DLD1 (cell line): ENCODE results near the gene MGME1.
"Not testable (repeated sequence)": the region's sequence is repeated elsewhere in the genome, so short reads cannot be mapped to it uniquely, and the experiment has no call there.

Experiments
- in situ Hi-C: cut with HindIII; loops from 2 replicates; pipeline ENCODE4 v1.10.0; 2017; ENCODE audit warnings: low sequenced_read_pairs

Gene MGME1

DNA sequence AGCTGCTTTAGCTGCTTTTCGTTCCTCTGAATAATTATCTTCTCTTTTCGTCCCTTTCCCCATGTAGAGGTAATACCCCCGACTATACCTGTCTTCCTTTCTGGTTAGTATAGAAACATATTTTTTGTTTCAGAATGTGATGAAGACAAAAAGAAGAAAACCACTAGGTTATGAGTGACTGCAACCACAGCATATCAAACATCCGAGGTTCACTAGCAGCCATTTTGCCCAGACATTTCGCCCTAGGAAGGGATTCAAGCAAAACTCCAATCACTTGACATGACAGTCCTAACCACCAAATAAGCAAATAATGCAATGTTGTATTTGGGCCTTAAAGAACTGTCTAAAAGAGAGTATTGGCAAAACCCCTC lies 9.6 kb upstream of the MGME1 start:
- in situ Hi-C loops: no loop called here

DNA sequence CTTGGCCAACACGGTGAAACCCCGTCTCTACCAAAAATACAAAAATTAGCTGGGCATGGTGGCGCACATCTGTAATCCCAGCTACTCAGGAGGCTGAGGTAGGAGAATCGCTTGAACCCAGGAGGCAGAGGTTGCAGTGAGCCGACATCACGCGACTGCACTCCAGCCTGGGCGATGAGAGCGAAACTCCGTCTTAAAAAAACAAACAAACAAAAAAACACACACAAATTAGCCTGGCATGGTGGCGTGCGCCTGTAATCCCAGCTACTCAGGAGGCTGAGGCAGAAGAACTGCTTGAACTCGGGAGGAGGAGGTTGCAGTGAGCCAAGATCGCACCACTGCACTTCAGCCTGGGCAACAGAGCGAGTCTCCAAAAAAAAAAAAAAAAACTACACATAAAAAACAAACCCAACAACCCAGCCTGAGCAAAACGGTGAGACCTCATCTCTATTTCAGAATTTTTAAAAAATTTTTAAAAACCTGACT lies 8.4 kb upstream of the MGME1 start:
- in situ Hi-C loops: not testable (repeated sequence)

DNA sequence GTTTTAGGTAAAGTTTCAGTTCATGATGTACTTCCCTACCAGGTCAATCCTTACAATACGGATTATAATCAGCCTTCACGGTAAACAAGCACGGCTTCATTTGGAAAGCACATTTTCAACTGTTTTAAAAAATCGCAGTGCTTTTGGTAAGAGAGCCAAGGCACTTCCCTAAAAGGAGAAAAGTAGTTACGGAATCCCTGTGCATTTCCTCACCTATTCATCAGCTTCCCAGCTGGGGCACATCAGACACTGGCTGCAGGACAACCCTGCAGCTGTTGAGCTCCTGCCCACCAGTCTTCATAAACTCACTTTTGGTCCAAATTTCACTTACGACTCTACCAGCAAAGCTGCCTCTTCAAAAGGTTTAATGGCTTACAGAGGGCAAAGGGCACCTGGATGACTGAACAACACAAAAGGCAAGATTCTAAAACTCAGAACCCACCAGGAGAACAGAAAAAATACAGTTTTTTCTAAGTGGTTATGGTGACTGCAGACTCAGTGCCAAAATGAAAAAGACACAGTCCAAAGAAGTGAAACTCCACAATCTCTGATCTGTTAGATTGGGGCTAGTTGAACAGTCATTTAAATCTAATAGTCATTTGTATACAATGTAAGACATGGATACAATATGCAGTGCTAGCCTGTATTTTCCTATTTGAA lies 7.8 kb upstream of the MGME1 start:
- in situ Hi-C loops: no loop called here

DNA sequence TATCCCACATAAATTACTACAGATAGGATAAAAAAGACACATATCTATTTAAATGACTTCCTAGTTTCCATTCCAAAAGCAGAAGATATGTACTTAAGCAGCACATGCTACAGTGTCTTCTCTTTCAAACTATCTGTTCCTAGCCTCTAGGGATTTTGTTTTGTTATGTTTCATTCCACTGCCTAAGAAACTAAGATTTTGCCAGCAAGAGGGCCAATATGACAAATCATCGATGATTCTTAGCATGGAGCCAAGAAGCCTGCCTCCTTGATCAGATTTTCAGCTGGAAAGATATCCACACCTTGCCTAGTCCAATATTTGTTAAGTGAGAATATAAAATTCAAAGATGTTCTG lies 7.3 kb upstream of the MGME1 start:
- in situ Hi-C loops: no loop called here

DNA sequence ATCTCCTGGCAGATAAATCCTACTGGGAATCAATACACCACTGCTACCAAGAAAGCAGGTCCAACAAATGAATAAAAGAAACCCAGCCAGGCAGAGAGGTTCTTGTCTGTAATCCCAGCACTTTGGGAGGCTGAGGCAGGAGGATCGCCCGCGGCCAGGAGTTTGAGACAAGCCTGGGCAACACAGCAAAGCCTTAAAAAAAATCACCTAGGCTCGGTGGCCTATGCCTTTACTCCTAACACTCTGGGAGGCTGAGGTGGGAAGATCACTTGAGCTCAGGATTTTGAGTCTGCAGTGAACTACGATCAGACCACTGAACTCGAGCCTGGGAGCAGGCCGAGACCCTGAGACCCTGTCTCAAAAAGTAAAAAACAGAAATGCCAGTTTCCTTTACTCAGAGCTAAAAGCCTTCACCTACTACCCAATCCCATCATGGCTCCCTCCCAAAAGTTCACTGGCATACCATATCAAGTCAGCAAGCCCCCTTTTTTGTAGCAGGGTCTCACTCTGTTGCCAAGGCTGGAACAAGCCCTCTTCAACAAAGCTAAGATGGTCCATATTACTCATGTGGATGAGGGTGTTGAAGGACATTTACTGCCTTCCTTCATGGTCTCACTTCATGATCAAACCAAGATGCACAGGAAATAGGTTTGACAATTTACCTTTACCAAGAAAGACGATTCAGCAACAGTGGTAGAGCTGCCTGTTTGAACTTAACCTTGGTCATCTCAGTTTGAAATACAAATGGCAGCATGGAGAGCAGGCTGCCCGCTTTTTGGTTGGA lies 5.5 kb upstream of the MGME1 start:
- in situ Hi-C loops: no loop called here

DNA sequence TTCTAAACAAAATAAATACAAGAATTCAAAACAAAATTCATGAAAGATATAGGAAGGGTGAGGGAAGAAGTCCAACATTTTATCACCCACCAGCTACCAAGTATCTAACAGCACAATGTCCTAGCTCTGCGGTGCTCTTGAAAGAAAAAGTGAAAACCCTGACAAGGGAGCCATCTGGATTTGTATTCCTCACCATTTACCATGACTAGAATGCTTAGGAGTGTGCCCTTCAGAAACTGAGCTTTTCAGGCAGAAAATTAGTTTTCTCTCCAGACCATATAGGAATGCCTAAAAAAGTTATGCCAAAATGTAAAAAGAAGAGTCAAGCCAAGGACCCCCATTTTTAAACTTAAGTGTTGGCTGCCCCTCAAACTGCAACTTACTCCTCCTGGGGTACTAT lies 4.7 kb upstream of the MGME1 start:
- in situ Hi-C loops: no loop called here

DNA sequence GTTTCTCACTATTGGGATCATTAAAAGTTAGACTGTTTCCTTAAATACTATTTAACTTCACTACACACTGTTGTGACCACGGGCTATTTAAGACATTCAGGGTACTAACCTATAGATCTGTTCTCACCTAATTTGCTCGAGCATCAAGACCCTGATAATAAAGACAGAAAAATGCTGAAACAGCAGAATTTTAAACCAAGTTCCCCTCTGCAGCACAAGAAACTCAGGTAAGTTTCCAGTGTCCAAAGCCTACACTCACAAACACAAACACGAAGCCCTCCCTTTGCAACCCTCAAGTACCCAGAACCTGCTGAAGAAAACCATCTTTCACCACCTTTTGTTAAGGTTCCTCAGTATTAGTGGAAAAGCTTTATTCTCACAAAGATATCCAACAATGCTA lies 4.2 kb upstream of the MGME1 start:
- in situ Hi-C loops: no loop called here

DNA sequence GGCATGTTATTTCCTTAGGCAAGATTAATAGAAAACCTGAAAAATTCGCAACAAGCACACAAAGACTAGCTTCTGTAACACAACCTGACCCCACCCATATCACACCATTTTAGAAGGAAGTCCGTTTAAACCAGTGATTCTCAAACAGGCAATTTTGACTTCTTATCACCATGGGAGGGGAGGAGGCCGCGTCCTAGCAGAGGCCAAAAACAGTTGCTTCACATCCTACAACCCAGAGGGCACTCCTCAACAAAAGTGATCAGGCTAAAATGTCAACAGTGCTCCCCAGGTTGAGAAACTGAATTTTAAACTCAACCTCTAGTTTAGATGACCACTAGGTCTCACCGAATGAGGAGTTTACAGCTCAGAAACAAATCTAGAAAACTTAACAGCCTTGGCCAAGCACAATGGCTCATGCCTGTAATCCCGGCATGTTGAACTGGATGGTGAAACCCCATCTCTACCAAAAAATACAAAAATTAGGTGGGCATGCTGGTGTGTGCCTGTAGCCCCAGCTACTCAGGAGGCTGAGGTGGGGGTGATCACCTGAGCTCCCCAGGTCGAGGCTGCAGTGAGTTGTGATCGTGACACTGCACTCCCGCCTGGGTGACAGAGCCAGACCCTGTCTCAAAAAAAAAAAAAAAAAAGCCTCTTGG lies 3.6 kb upstream of the MGME1 start:
- in situ Hi-C loops: no loop called here

DNA sequence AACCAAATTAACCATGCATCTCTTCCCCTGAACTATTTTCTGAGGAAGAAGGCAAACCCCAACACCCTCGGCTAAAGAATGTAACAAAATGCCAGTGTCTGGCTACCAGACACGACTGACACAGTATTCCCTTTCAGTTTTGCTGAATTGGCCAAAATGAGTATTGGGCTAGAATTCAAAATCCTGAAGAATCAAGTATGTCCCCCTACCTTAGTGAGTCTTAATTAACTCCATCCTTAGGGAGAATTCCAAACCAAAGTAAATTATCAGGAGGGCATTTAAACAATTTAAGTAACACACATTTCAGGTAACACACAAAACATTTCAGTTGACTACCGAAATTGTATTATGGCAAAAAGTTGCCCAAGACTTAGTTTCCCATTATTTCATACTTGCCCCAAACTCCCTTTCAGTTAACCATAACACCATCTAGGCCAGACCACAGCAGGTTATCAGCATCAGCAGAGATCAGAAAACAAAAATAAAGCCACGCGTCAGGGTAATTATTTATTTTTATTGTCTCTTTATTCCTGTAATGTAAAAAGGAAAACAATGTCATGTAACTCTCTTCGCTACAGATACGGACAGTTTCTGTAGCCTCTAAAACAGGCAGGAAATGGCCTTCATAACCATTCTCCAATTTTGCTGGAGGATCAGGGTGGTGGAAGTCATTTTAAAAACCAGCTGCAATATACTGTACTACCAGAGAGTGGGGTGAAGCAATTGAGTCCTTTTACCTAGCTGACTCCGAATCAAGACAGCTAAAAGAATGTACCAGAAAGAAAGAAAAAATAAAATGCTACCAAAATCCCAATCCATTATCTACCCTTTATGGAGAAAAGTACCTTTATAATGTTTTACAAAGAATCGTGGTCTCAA lies 2.1 kb upstream of the MGME1 start:
- in situ Hi-C loops: no loop called here

DNA sequence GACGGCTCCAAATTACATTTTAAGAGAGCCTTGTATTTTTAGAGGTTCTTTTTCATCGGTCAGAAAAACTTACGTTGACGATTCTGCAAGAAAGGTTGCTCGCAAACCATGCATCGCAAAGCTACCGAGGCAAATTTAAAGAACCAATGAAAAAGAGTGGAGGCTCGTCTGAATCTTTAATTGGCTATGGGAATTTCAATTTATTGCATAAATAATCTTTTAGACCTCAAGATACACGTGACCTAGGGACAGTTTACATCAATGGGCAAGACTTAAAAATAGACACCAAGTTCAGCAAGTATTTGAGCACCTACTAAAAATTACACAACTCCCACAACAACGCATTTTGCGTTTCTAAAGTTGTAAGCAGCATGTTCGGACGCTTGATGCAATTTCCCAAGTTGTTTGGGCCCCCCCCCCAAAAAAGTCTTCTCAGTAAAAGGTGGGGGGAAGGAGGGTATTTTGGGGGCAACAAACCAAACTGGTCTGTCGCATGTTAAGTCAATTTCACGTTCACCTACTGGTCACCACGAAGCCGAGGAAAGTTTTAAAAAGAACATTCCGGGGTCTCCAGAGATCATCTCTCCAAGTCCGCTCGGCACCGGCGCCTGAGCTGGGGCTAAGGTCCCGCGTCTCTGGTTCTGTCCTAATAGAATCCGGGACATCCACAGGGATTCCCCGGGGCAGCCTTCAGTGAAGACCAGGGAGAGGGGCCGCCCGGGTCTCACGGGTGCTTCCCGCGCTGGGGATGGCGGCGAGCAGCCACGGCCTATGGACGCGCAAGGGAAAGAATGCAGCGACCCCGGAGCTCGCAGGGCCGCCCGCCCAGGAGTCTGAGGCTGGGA lies 1.1 kb upstream of the MGME1 start:
- in situ Hi-C loops: no loop called here

DNA sequence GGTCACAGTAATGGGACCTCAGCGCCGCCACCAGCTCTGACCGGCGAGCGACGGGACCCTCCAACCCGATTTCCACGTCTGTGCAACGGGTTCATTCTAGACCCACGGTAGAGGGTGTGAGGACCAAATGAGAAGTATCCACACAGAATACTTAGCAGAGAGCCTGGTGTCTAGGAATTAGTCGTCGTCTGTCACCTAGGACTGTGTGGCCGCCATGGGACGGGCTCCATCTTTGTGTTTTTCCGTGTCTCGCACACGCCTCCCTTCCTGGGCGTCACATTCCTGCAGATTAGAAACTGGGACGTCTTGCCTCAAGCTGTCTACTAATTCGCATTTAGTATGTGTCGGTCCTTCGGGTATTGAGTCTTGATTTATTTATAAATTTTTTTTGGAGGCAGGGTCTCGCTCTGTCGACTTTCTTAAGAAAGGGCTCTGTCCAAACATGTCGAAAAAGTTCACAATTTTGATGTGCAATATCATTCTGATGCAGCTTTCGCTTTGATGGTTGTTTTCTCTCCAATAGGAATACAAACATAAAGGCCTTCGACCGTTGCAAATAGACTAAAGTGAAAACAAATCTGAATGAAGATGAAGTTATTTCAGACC lies 563 bp downstream of the MGME1 start:
- in situ Hi-C loops: no loop called here

DNA sequence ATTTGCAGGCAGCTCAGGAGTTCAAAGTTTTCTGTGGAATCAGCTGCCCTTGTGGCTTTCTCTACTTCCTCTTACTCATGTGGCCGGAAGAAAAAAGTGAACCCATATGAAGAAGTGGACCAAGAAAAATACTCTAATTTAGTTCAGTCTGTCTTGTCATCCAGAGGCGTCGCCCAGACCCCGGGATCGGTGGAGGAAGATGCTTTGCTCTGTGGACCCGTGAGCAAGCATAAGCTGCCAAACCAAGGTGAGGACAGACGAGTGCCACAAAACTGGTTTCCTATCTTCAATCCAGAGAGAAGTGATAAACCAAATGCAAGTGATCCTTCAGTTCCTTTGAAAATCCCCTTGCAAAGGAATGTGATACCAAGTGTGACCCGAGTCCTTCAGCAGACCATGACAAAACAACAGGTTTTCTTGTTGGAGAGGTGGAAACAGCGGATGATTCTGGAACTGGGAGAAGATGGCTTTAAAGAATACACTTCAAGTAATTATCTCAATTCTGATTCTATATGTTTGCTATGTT lies 1.1 kb downstream of the MGME1 start:
- in situ Hi-C loops: no loop called here

DNA sequence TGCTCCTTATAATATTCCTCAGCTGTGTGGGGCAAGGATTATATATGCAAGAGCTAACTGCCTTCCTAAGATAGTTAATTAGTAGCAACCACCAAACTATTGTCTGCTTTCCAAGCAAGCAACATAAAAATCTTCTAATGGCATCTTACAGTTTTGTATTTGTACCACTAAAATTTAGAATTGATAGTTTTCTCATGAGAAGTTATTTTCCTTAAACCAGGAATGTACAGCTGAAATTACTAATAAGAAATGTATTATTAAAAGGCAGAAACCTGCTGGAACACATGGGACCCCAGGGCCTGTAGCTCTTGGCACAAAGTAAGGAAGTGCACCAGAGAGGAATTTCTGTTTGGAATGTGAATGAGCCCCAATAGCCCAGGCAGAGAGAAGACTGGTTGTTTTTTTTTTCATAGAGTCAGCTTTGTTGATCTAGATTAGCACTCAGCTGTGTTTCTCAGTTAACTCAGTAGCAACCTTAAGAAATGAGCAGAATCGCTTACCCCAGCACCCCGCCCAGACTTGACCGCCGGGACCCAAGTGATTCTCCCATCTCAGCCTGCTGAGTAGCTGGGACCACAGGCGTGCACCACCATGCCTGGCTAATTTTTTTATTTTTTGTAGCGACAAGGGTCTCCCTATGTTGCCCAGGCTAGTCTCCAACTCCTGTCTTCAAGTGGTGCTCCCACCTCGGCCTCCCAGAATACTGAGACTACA lies 2.6 kb downstream of the MGME1 start:
- in situ Hi-C loops: no loop called here

DNA sequence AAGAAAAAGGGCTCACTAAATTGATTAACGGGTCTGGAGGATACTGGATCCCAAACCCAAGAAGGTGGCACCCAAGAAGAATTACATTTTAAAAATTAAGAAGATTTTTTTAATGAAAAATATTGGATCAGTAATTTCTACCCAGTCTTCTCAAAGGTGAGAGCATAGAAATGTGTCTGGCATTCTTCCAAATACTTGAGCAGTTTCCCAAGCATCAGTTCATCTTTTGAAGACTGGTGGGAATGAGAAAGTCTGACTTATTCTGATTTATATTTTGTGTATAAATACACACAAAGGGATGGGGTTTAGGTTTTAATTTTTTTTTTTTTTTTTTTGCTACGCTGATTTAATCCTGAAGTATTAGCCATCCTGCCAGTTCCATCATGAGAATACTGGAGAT lies 3.3 kb downstream of the MGME1 start:
- in situ Hi-C loops: no loop called here

DNA sequence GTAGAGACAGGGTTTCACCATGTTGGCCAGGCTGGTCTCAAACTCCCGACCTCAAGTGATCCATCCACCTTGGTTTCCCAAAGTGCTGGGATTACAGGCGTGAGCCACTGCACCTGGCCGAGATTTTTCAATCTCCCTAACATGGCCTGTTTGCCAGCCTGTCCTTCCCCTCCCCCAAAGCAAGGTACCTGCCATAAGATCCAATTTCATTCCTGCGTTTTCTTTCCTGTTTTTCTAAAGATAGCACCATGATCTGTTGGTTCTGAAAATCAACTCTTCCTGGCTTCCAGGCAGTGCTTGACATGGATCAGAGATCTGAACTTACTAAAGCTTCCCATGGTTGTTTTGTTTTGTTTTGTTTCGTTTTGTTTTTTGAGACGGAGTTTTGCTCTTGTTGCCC lies 7.5 kb downstream of the MGME1 start:
- in situ Hi-C loops: no loop called here

DNA sequence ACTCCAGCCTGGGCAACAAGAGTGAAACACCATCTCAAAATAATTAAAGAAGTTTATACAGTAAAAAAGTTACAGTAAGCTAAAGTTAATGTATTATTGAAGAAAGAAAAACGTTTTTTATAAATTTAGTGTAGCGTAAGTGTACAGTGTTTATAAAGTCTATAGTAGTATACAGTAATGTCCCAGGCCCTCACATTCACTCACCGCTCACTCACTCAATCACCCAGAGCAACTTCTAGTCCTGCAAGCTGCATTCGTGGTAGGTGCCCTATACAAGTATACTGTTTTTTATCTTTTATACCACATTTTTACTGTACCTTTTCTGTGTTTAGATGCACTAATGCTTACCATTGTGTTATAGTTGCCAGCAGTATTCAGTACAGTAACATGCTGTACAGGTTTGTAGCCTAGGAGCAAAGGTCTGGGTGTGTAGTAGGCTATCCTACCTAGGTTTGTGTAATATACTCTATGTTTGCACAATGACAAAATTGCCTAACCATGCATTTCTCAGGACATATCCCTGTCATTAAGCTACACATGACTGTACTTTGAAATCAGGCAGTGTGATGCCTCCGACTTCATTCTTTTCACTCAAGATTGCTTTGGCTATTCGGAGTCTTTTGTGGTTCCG lies 16.7 kb downstream of the MGME1 start:
- in situ Hi-C loops: no loop called here

DNA sequence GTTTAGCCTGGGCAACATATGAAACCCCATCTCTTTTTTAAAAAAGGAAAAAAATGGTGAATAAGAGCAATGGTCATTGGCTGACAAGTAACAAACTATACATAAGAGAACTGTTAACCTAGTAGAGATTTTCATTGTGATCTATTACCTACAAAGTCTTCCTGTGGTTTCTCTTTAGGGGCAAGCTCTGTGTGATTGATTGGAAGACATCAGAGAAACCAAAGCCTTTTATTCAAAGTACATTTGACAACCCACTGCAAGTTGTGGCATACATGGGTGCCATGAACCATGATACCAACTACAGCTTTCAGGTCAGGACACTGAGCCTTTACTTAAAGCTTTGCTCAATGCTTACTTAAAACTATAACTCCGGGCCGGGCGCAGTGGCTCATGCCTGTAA lies 19.2 kb downstream of the MGME1 start:
- in situ Hi-C loops: no loop called here

DNA sequence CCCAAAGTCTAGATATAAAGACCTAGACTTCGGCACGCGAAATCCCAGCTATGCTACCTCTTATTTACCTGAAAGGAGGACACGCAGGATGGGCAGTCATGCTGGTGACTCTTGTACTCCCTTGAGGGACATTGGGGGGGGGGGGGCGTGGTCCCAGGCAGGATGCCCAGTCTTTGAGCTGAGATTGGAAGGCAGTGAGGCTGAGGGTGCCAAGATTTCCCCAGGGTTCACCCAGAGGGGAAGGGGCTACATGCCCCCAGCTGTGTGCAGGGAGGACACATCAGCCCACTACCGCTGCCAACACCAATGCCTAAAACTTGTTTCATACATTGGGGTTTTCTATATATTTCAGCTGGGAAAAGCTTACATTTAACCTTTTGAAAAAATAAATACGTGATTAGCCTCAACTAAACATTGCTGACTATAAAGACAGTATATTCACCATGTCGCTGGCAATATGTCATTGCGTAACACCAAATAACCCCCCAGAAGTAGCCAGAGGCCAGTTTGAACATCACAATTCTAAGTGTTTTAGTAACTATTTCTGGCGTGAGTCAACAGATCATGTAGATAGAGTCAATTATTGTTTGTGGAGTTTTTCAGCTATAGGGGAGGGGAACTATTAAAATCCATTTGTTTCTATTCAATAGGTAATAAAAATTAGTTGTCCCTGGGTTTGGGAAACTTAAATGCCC lies 21.6 kb downstream of the MGME1 start:
- in situ Hi-C loops: no loop called here
